ENCODE measurements around the gene CD164. TPM values are rescaled to one million over a fixed set of nuclear protein-coding genes. Genes with fewer than 3 reads are reported as not detected.

The CD164 gene
- total and polyA plus RNA-seq, 7 donors = 97.8 to 368 (median 140) TPM

DNA sequence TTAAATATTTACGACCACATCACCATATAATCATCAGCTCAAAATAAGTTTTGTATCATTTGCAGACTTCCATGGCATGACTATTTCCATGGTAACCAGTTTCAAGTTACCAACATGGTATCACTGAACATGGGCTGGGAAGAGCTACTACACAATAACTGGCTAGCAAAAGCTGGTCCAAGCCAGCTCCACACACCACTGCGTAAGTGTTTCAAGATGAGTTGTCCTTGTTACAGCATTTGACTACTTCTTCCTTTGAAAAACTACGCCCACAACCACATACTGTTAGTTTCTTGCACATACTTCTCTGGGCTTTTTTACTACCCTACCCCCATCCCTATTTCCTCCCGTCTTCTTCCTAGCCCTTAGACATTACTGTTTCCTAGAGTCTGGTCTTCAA, 8.5 kb downstream of the CD164 start:
- H3K4me1 ChIP-seq = peaks cover 54% of the 10 kb centered on the region
- H3K27ac ChIP-seq = peak overlapping the region; percentile 79
- intact Hi-C loops (cut with DNase I) = loop anchor here in 1 of 2 donors (10.0 kb wide), 1 partner anchor 279 kb away; the partner anchor contains the start of genes CEP57L1 and SESN1
- H3K27me3 ChIP-seq (ENCODE audit: insufficient read depth in 3 of 3, low read length in 2 of 3) = no peaks in the 10 kb centered on the region
- peaks cover 19 to 92% of the 10 kb centered on the region in 2 donors for H3K36me3 ChIP-seq (ENCODE audit: insufficient read depth in 1 of 2, low read depth in 1 of 2)
- no peaks in the 10 kb centered on the region for H3K9me3 ChIP-seq
- H3K4me3 ChIP-seq = peak overlapping the region; percentile 13
- ATAC-seq = peak; percentile 90 to 94 (median 92)
- no peak for DNase-seq
- TF ChIP-seq, protein P1, sequence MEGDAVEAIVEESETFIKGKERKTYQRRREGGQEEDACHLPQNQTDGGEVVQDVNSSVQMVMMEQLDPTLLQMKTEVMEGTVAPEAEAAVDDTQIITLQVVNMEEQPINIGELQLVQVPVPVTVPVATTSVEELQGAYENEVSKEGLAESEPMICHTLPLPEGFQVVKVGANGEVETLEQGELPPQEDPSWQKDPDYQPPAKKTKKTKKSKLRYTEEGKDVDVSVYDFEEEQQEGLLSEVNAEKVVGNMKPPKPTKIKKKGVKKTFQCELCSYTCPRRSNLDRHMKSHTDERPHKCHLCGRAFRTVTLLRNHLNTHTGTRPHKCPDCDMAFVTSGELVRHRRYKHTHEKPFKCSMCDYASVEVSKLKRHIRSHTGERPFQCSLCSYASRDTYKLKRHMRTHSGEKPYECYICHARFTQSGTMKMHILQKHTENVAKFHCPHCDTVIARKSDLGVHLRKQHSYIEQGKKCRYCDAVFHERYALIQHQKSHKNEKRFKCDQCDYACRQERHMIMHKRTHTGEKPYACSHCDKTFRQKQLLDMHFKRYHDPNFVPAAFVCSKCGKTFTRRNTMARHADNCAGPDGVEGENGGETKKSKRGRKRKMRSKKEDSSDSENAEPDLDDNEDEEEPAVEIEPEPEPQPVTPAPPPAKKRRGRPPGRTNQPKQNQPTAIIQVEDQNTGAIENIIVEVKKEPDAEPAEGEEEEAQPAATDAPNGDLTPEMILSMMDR (IDR thresholded peaks at IDR 0.05) = no peak
- WGBS, 3 donors = 57 to 71% (median 65%) methylated on average over 4 of the region's 4 CpGs

DNA sequence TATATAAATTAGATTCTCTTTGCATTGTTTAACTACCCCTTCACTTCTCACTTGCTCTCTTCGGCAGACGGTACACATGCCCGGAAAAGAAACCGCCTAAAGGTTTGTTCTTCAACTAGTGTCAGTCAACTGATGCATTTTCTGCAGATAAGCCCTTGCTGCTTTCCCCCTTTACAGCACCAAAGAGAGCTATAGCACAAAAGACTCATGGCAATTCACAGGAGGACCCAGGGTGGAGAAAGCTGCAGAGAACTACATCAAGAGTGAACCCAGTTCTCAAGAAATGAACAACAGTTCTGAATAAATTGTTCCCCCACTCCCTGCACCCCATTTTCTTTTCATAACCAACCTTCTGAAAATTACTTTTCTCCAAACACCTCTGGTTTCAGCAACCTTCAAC, 8.9 kb downstream of the CD164 start:
- TF ChIP-seq, protein P1 (IDR thresholded peaks at IDR 0.05) = no peak
- ATAC-seq (peak in 3 of 4 donors; percentile 5 to 14 (median 7)), DNase-seq (no peak)
- intact Hi-C loops (cut with DNase I) = loop anchor here in 1 of 2 donors (10.0 kb wide), 1 partner anchor 279 kb away; the partner anchor contains the start of genes CEP57L1 and SESN1
- 80 to 90% (median 83%) methylated on average over 4 of the region's 4 CpGs for WGBS, 3 donors
- Histone ChIP-seq H3K4me1 (peaks cover 51% of the 10 kb centered on the region), H3K27me3 (ENCODE audit: insufficient read depth in 3 of 3, low read length in 2 of 3) (no peaks in the 10 kb centered on the region), H3K9me3 (no peaks in the 10 kb centered on the region), H3K4me3 (no peak overlapping the region), H3K36me3 (ENCODE audit: insufficient read depth in 1 of 2, low read depth in 1 of 2) (peaks cover 18 to 92% of the 10 kb centered on the region in 2 donors), H3K27ac (peak overlapping the region; percentile 79)

DNA sequence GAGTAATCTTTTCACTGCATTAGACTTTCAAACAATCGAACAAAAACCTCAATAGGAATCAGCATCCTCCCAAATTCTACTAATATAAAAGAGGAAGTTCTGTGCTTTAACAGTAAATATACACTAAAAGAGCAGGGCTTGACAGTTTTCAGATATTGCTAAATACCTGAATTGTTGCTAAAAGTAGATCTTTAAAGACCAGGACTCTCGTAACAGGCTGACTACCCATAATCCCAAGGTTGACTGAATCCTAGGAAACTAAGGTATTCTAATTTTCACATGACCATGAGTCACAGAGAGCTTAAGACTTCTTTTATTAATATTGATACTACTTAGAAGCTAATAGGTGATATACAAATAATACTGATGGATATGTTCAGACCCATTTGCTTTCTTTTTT, 10.1 kb downstream of the CD164 start:
- WGBS, 3 donors = 60 to 75% (median 62%) methylated on average over 2 of the region's 2 CpGs
- ATAC-seq = no peak

DNA sequence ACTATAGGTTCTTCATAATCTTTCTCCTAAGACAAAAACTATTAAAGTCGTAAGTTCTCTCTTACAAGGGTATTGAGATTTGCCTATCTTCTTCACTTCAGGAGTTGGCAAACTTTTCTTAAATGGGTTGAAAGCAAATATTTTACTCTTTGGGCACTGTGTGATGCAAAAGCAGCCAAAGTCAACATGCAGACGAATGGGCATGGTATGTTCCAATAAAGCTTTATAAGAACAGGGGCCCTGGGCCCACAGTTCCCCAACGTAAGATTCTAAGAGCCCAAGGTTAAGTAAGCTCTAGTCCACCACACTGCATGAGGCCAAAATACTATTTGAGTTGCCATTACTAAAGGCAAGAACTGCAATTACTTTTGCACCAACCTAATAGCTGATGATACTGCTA, 11.5 kb downstream of the CD164 start:
- peak overlapping the region; percentile 79 for H3K27ac ChIP-seq
- ATAC-seq = no peak
- H3K4me1 ChIP-seq = peaks cover 36% of the 10 kb centered on the region
- H3K4me3 ChIP-seq = no peak overlapping the region
- H3K27me3 ChIP-seq (ENCODE audit: insufficient read depth in 3 of 3, low read length in 2 of 3) = no peaks in the 10 kb centered on the region
- no peak for DNase-seq
- peaks cover 6 to 92% of the 10 kb centered on the region in 2 donors for H3K36me3 ChIP-seq (ENCODE audit: insufficient read depth in 1 of 2, low read depth in 1 of 2)
- intact Hi-C loops (cut with DNase I) = loop anchor here in 1 of 2 donors (10.0 kb wide), 1 partner anchor 276 kb away; the partner anchor contains the start of genes CEP57L1 and SESN1
- 63 to 65% (median 63%) methylated on average over 3 of the region's 3 CpGs for WGBS, 3 donors
- H3K9me3 ChIP-seq = no peaks in the 10 kb centered on the region
- TF ChIP-seq, protein P1 (IDR thresholded peaks at IDR 0.05) = no peak

More for the DNA sequence above, 10.1 kb downstream of the CD164 start:
- TF ChIP-seq, protein P1 (IDR thresholded peaks at IDR 0.05) = no peak
- no peaks in the 10 kb centered on the region for H3K27me3 ChIP-seq (ENCODE audit: insufficient read depth in 3 of 3, low read length in 2 of 3)
- intact Hi-C loops (cut with DNase I) = loop anchor here in 1 of 2 donors (10.0 kb wide), 1 partner anchor 277 kb away; the partner anchor contains the start of genes CEP57L1 and SESN1
- no peak for DNase-seq
- peaks cover 14 to 92% of the 10 kb centered on the region in 2 donors for H3K36me3 ChIP-seq (ENCODE audit: insufficient read depth in 1 of 2, low read depth in 1 of 2)
- peak overlapping the region; percentile 2 for H3K4me3 ChIP-seq
- H3K4me1 ChIP-seq = peaks cover 41% of the 10 kb centered on the region
- H3K9me3 ChIP-seq = no peaks in the 10 kb centered on the region
- H3K27ac ChIP-seq = peak overlapping the region; percentile 79
